T-helper 17 cell (primary cell): ENCODE data around the gene ATP2A3. TPM values are rescaled to one million over a fixed set of nuclear protein-coding genes. Genes with fewer than 3 reads are reported as not detected.

Source experiments
- ATAC-seq: fragments of 150-1000 bp; cut with Tn5 transposase; 2 replicates; pipeline ENCODE4 v1.10.0; 2021; ENCODE audit warnings: mild to moderate bottlenecking, moderate library complexity
- DNase-seq, 3 donors: peaks; one replicate each; pipeline versions ENCODE4 v3.0.0 to v3.0.0-alpha.2; 2020 to 2021
- H3K9me3 ChIP-seq: one replicate; pipeline ENCODE4 v1.7.0; 2013; ENCODE audit warnings: low read length, mild to moderate bottlenecking; ENCODE audit not compliant: control insufficient read depth, poor library complexity, severe bottlenecking
- H3K27ac Mint-ChIP-seq: one replicate; pipeline ENCODE4 v1.8.0; 2022; ENCODE audit warnings: mild to moderate bottlenecking, moderate library complexity, mixed read lengths
- H3K27me3 Mint-ChIP-seq: one replicate; pipeline ENCODE4 v1.8.0; 2022; ENCODE audit warnings: mixed read lengths
- H3K36me3 Mint-ChIP-seq: one replicate; pipeline ENCODE4 v1.8.0; 2022; ENCODE audit warnings: low read depth, mixed read lengths
- H3K4me1 Mint-ChIP-seq: one replicate; pipeline ENCODE4 v1.8.0; 2022; ENCODE audit warnings: mild to moderate bottlenecking, mixed read lengths
- H3K4me3 Mint-ChIP-seq: one replicate; pipeline ENCODE4 v1.8.0; 2022; ENCODE audit warnings: mild to moderate bottlenecking, moderate library complexity, mixed read lengths
- total RNA-seq, 4 donors: library from RNA in 2 of 4; stranded (reverse) in 2 of 4; gene quantifications; one replicate each; pipeline ENCODE4 v1.2.3 and lab custom pipeline; 2022 to 2026

The ATP2A3 gene
- total RNA-seq, 2 donors from 2014 or later, result 279 to 298 TPM

DNA sequence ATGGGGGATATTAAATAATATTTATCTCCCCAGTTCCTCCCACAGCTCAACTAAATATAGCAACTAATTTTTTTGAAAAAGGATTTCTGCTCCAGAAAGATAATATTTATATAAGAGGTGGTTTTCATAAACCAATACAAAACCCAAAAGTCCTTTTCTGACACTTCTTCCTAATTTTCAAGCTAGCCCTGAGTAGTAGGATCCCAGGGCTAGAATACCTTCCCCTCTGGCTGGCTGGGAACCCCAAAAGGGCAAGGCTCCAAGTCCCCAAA is 1.3 kb downstream of the ATP2A3 start:
- ATAC-seq (no peak), DNase-seq (no peak)
- H3K27ac Mint-ChIP-seq, result peak overlapping the region; percentile 85
- no peaks in the 10 kb centered on the region for H3K27me3 Mint-ChIP-seq
- H3K9me3 ChIP-seq, result no peaks in the 10 kb centered on the region
- peaks cover 50% of the 10 kb centered on the region for H3K4me1 Mint-ChIP-seq
- H3K36me3 Mint-ChIP-seq, result no peaks in the 10 kb centered on the region
- H3K4me3 Mint-ChIP-seq, result peak overlapping the region; percentile 93

DNA sequence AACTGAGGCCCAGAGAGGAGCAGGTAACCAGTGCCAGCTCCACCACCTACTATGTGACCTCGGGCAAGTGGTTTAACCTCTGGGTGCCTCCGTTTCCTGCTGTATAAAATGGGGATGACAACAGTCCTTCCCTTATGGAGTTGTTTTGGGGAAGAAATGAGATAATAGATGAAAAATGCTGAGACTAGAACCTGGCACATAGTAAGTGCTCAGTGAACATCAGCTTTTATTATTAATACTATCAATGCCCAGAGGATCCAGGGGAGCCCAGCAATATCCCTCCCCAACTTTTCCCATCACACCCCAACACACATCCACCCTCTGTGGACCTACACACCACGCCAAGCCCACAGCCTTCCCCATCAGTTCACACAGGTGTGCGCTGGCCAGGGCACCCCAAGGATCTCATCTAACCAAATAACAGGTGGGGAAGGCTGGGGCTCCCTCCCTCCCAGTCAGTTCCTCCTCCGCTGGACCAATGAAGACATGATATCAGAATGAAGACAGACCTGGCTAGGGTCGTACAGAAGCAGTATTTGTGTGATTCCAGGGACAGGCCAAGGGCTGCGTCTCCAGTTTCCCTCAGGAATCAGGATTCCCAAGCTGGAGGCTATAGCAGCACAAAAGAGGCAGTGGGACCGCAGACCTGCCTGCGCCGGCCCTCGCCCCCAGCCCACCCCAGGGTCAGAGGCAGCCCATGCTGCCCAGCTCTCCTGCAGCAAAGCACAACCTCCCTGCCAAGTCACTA is 1.8 kb downstream of the ATP2A3 start:
- Mint-ChIP-seq H3K4me3 (peak overlapping the region; percentile 93), H3K27me3 (no peaks in the 10 kb centered on the region), H3K36me3 (no peaks in the 10 kb centered on the region), H3K27ac (peak overlapping the region; percentile 92), H3K4me1 (peaks cover 55% of the 10 kb centered on the region)
- DNase-seq (no peak), ATAC-seq (no peak)
- no peaks in the 10 kb centered on the region for H3K9me3 ChIP-seq

DNA sequence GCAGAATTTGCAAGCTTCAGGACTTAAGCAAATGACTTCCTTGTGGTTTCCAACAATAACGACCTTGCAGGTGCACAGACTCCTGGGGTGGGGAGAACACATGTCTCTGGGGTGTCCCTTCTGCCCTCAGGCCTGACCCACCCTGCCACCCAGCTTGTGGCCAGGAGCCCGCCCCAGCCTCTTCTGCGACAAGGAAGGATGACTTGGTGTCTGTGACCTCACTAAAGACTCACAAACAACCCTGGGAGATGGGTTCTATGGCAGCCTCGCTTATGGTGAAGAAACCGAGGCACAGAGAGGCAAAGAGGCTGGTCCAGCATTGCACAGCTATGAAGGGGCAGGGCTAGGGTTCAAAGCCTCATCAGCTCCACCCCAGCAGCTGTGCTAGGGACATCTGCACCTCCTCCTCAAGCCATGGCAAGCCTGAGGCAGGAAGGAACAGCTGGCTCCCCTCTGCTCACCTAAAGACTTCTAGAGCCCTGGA is 2.6 kb downstream of the ATP2A3 start:
- H3K4me3 Mint-ChIP-seq, result peak overlapping the region; percentile 93
- peaks cover 61% of the 10 kb centered on the region for H3K4me1 Mint-ChIP-seq
- H3K36me3 Mint-ChIP-seq, result no peaks in the 10 kb centered on the region
- H3K27me3 Mint-ChIP-seq, result no peaks in the 10 kb centered on the region
- no peaks in the 10 kb centered on the region for H3K9me3 ChIP-seq
- peak overlapping the region; percentile 92 for H3K27ac Mint-ChIP-seq
- ATAC-seq (peak; percentile 17), DNase-seq (peak in 1 of 3 donors; percentile 19)

DNA sequence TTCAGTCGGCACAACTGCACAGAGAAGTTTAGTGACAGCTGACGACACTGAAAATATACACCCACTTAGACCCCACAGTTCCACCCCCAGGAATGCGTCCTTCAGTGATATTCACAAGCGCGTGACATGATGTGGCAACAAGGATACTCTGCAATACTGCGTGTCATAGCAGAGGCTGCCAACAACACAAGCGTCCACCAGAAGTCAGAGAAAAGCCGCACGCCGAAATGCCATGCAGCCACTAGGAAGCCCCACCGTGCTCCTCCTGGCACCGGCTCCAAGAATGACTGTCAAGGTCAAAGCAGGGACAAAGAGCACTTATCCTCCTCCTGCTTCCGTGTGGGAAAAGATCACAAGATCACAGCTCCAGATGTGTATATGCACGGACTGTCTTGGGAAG is 3.5 kb downstream of the ATP2A3 start:
- no peak for ATAC-seq
- peak overlapping the region; percentile 74 for H3K4me3 Mint-ChIP-seq
- H3K9me3 ChIP-seq, result no peaks in the 10 kb centered on the region
- no peaks in the 10 kb centered on the region for H3K27me3 Mint-ChIP-seq
- no peaks in the 10 kb centered on the region for H3K36me3 Mint-ChIP-seq
- H3K27ac Mint-ChIP-seq, result peak overlapping the region; percentile 88
- DNase-seq, result no peak
- peaks cover 62% of the 10 kb centered on the region for H3K4me1 Mint-ChIP-seq

DNA sequence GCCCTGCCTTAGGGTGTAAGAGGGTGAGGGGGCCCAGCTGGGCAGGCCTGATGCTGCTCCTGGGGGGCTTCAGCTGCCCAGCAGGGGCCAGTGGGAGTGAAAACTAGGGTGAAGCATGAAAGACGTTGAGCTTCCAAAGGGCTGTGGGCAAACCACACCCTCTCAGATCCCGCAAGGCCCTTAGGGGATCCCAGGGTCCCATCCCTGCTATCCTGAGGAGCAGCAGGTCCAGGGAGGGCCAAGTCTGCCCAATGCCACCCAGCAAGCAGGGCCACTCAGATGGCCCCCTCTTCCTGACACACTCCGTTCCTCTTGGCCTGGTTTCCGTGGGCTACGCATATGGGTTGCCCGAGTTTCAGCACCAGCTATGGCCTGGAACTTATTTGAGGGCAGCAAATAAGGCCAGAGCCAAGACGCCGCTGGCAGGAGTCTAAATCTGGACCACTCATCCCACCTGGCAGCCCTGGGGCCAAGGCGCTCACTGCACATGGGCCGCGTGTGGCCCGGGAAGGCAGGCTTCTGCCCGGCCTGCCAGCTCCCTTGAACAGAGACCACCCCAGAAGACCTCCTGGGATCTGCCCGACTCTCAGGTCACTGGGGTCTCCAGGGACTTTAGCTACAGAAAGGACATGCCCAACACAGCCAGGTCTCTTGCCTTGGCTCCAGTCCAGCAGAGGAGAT is 4.2 kb downstream of the ATP2A3 start:
- H3K27me3 Mint-ChIP-seq, result no peaks in the 10 kb centered on the region
- H3K4me3 Mint-ChIP-seq, result peak overlapping the region; percentile 74
- peak overlapping the region; percentile 88 for H3K27ac Mint-ChIP-seq
- H3K9me3 ChIP-seq, result no peaks in the 10 kb centered on the region
- H3K4me1 Mint-ChIP-seq, result peaks cover 57% of the 10 kb centered on the region
- H3K36me3 Mint-ChIP-seq, result no peaks in the 10 kb centered on the region
- ATAC-seq, result no peak
- no peak for DNase-seq

DNA sequence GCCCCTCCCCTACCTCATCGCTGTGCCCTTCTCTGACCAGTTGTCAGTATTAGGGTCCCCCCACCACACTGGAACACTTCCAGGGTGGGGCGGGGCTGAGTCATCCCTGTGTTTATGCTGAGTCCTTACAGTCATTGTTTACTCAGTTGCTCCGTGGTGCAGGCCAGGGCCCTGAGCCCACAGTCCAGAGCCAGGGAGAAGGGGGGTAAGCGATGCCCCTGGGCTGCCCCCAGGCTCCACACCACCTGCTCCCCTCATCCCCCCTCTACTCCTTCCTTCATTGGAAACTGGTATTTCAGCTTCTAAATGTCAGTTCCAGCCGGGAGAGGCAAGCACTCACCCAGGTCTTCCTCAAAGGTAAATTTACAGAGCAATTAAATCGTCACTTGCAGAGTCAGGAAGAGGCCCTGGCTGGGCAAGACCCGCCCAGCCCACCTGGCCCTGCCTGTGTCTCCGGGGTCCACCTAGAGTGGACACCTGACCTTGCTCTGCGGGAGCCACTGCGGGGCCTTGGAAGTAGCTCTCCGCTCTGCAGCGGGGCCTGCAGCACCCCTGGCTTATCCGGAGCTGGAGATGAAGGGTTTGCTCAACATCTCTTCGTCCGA is 4.8 kb downstream of the ATP2A3 start:
- DNase-seq (no peak), ATAC-seq (no peak)
- peaks cover 53% of the 10 kb centered on the region for H3K4me1 Mint-ChIP-seq
- H3K36me3 Mint-ChIP-seq, result no peaks in the 10 kb centered on the region
- H3K4me3 Mint-ChIP-seq, result peak overlapping the region; percentile 28
- peak overlapping the region; percentile 88 for H3K27ac Mint-ChIP-seq
- no peaks in the 10 kb centered on the region for H3K9me3 ChIP-seq
- no peaks in the 10 kb centered on the region for H3K27me3 Mint-ChIP-seq

DNA sequence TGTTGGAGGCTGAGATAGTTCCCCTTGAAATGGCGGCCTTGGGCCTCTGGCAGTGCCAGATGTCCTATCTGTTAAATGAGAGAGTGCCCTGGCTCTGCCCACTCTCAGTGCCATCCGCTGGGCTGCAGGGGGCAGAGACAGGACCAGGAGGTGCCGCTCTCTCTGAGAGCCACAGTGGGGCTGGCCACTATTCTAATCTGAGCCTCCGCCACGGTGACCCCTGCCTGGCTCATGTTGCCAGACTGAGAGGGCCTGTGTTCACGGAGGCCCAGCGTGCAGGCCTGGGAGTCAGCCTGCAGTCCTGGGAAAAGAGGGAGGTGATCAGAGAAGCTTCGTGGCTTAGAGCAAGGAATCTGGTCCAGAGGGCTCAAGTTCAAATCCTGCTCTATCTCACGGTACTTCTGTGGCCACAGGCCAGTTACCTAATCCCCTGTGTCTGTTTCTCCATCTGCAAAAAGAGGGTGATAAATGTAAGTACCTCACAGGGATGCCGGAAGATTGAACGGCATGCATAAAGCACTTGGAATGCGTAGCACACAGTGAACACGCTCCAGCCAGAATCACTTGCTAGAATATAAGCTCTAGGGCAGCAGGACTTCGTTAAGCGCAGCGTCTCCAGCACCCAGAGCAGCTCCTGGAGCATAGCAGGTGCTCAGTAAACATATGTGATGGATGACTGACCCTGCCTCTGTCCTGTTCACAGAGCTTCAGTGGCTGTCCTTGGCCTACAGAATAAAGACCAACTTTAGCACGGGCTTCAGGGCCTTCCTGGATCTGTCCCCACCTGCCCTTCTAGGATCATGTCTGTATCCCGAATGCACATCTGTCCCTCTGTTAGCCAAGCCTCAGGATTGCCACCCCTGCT is 6.3 kb downstream of the ATP2A3 start:
- H3K27ac Mint-ChIP-seq, result peak overlapping the region; percentile 74
- H3K4me3 Mint-ChIP-seq, result no peak overlapping the region
- H3K4me1 Mint-ChIP-seq, result peaks cover 49% of the 10 kb centered on the region
- DNase-seq (no peak), ATAC-seq (no peak)
- H3K27me3 Mint-ChIP-seq, result no peaks in the 10 kb centered on the region
- H3K36me3 Mint-ChIP-seq, result no peaks in the 10 kb centered on the region
- H3K9me3 ChIP-seq, result no peaks in the 10 kb centered on the region

DNA sequence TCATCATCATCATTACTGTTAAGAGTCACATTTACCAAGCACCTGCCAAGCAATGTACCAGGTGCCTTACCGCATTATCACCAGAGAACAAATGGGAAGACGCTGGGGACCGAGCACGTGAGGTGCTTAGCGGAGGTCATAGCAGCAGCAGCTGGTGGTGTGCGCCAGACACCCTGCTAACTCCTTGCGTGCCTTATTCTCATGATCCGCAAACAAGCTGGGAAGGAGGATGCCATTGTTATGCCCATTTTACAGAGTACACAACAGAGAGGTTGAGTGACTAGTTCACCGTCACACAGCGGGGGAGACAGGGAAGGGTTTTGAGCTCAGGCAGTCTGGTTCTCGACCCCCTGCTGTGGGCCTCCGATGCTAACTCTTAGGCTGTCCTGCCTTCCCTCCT is 7.3 kb downstream of the ATP2A3 start:
- no peaks in the 10 kb centered on the region for H3K9me3 ChIP-seq
- H3K27ac Mint-ChIP-seq, result peak overlapping the region; percentile 74
- H3K4me3 Mint-ChIP-seq, result no peak overlapping the region
- no peak for ATAC-seq
- H3K27me3 Mint-ChIP-seq, result no peaks in the 10 kb centered on the region
- no peaks in the 10 kb centered on the region for H3K36me3 Mint-ChIP-seq
- DNase-seq, result no peak
- H3K4me1 Mint-ChIP-seq, result peaks cover 40% of the 10 kb centered on the region

DNA sequence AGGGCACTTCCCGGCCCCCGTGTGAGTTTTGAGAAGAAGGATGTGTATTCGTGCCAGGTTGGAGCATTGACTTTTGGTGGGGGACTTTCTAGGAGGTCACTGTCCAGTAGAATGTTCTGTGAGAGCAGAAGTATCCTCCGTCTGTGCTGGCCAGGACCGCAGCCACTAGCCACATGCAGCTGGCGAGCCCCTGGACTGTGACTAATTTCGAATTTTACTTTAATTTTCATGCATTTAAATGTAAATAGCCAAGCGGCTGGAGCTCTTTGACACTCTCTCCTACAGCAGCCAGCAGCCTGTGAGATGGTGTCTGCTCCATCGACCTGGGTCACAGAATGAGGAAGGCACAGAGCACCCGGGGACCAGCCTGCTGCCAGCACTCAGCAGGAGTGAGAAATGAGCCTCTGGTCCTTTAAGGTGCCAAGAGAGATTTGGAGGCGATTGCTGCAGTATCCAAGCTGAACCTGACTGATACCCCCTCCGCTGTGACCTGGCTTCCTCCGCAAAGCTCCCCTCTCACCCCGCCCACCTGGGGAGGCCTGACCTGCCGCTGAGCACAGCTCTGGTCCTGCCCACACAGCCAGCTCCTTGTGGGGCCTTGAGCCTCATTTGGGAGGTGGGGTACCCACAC is 7.8 kb downstream of the ATP2A3 start:
- no peak overlapping the region for H3K4me3 Mint-ChIP-seq
- H3K27me3 Mint-ChIP-seq, result no peaks in the 10 kb centered on the region
- peaks cover 38% of the 10 kb centered on the region for H3K4me1 Mint-ChIP-seq
- H3K27ac Mint-ChIP-seq, result peak overlapping the region; percentile 74
- H3K9me3 ChIP-seq, result no peaks in the 10 kb centered on the region
- DNase-seq, result no peak
- ATAC-seq, result no peak
- no peaks in the 10 kb centered on the region for H3K36me3 Mint-ChIP-seq

DNA sequence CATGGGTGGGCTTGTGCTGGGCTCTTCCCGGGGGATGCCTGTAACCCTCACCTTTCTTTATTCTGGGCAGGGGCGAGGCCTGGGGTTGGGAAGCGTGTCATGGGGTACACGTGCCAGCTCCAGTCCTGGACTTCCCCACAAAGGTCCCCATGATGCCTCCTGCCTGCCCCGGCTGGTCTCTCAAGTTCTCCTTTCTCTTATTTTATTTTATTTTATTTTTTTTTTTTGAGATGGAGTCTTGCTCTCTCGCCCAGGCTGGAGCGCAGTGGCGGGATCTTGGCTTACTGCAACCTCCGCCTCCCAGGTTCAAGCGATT is 8.6 kb downstream of the ATP2A3 start:
- Mint-ChIP-seq H3K4me3 (no peak overlapping the region), H3K27me3 (no peaks in the 10 kb centered on the region), H3K27ac (peak overlapping the region; percentile 37), H3K36me3 (no peaks in the 10 kb centered on the region), H3K4me1 (peaks cover 32% of the 10 kb centered on the region)
- ATAC-seq (no peak), DNase-seq (no peak)
- no peaks in the 10 kb centered on the region for H3K9me3 ChIP-seq

DNA sequence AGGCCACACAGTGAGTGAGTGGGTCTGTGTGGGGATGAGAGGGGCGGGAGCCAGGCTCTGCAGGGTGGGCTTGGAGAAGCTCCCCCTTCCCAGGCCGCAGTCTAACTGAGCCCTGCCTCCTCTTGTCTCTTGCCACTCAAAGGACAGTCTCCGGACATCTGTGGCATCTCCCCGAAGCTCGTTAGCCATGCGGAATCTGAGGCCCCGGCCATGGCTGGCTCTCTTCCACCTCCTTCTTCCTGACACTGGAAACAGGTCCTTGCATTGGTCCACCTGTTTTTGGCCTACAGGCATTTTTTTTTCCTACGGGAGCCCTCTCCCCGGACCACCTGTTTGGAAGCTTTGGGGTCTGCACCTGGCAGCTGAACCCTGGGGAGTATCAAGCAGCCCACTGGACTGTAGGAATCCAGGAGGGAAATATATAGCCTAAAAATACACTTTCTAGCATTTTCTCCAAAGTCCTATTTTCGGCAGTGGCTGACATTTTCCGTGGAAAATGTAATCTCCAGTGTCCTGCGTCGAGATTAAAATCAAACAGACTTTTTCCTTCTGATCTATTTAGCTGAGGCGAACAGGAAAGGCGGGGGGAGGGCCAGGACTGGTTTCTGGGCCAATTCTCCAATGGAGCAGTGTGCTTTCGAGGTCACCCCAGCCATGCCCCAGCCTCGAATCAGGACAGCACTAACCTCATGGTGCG is 9.1 kb downstream of the ATP2A3 start:
- Mint-ChIP-seq H3K27me3 (no peaks in the 10 kb centered on the region), H3K27ac (peak overlapping the region; percentile 37), H3K4me1 (peaks cover 26% of the 10 kb centered on the region), H3K36me3 (no peaks in the 10 kb centered on the region), H3K4me3 (no peak overlapping the region)
- ATAC-seq, result no peak
- no peaks in the 10 kb centered on the region for H3K9me3 ChIP-seq
- DNase-seq, result no peak

DNA sequence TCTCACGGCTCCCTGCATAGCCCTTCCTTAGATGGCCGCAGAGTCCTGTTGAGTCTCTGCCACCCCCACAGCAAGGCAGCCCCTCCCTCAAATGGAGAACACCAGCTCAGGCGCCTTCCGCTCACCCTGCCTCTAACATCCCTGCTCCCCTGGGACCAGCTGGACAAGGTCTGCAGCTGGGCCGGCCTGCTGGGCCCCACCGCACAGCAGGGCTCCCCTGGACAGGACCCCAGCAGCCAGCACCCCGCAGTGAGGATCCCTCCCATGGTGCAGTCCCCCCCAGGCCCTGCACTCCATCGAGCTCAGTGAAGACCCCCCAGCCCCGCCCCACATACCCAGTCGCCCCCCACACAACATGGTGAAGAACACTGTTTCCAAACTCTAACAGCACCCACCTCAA is 10.2 kb downstream of the ATP2A3 start:
- no peak for DNase-seq
- H3K4me3 Mint-ChIP-seq, result no peak overlapping the region
- H3K9me3 ChIP-seq, result no peaks in the 10 kb centered on the region
- peaks cover 17% of the 10 kb centered on the region for H3K4me1 Mint-ChIP-seq
- H3K27me3 Mint-ChIP-seq, result no peaks in the 10 kb centered on the region
- H3K36me3 Mint-ChIP-seq, result no peaks in the 10 kb centered on the region
- no peak overlapping the region for H3K27ac Mint-ChIP-seq
- no peak for ATAC-seq
